ENCODE results near the gene PTPRN2. TPM values are rescaled to one million over a fixed set of nuclear protein-coding genes. Genes with fewer than 3 reads are reported as not detected.

PTPRN2 gene
- total and polyA plus RNA-seq, 8 donors: 12.2 to 49.2 (median 31.8) TPM

GRCh38 chr7:158025686-158026600 lies 561.7 kb downstream of the PTPRN2 start:
- intact Hi-C loops (cut with DNase I): no loop called here
- Histone ChIP-seq H3K4me3 (no peak overlapping the region), H3K4me1 (no peaks in the 10 kb centered on the region), H3K9me3 (no peaks in the 10 kb centered on the region), H3K27me3 (no peaks in the 10 kb centered on the region), H3K27ac (no peak overlapping the region), H3K36me3 (no peaks in the 10 kb centered on the region)
- no peak for DNase-seq
- ATAC-seq: no peak
- WGBS, 2 donors: 90 to 92% methylated on average over 30 of the region's 30 CpGs
- FAIRE-seq: no peak
- TF ChIP-seq, protein P1, sequence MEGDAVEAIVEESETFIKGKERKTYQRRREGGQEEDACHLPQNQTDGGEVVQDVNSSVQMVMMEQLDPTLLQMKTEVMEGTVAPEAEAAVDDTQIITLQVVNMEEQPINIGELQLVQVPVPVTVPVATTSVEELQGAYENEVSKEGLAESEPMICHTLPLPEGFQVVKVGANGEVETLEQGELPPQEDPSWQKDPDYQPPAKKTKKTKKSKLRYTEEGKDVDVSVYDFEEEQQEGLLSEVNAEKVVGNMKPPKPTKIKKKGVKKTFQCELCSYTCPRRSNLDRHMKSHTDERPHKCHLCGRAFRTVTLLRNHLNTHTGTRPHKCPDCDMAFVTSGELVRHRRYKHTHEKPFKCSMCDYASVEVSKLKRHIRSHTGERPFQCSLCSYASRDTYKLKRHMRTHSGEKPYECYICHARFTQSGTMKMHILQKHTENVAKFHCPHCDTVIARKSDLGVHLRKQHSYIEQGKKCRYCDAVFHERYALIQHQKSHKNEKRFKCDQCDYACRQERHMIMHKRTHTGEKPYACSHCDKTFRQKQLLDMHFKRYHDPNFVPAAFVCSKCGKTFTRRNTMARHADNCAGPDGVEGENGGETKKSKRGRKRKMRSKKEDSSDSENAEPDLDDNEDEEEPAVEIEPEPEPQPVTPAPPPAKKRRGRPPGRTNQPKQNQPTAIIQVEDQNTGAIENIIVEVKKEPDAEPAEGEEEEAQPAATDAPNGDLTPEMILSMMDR (IDR thresholded peaks at IDR 0.05): no peak

DNA sequence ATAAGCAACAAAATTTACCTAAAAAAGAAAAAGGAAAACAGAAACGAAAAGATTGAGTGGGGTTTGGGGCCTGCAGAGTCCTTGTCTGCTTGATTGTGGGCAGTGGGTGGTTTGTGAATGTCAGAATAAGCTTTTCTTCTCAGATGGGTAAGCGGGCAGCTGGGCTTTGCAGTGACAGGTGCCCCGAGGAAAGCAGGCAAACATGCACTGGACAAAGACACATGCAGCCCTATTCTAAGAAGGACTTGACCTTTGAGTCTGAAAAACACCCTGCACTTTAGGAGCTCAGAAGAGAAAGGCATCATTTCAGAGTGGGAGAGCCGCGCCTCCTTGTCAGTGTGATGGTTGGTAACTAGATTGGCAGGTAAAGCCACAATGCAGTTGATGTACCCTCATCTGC lies 562.7 kb downstream of the PTPRN2 start:
- Histone ChIP-seq H3K4me3 (no peak overlapping the region), H3K36me3 (no peaks in the 10 kb centered on the region), H3K27ac (no peak overlapping the region), H3K9me3 (no peaks in the 10 kb centered on the region), H3K27me3 (no peaks in the 10 kb centered on the region), H3K4me1 (no peaks in the 10 kb centered on the region)
- no peak for FAIRE-seq
- no peak for DNase-seq
- no peak for ATAC-seq
- WGBS, 2 donors: 81 to 90% methylated on average over 5 of the region's 5 CpGs
- intact Hi-C loops (cut with DNase I): no loop called here
- TF ChIP-seq, protein P1 (IDR thresholded peaks at IDR 0.05): no peak

DNA sequence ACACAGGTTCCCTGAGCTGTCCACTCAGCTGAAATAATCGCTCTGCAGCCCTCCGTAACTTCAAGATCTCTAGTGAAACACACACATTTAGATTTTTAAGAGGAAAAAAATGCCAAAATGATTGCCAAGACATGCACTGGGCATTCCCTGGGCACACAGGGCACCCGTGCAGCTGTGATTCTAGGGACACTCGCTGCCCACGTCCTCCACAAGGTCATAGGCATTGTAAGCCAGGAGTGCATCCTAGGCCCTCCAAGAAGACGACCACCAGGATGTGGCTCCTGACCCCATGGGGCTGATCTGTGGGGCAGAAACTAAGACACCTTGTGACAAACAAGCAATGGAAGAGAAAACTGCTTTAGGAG lies 563.3 kb downstream of the PTPRN2 start:
- H3K4me1 ChIP-seq: no peaks in the 10 kb centered on the region
- H3K27me3 ChIP-seq: no peaks in the 10 kb centered on the region
- no peaks in the 10 kb centered on the region for H3K36me3 ChIP-seq
- TF ChIP-seq, protein P1 (IDR thresholded peaks at IDR 0.05): no peak
- intact Hi-C loops (cut with DNase I): no loop called here
- WGBS, 2 donors: 79 to 80% methylated on average over 6 of the region's 6 CpGs
- DNase-seq (peak in 1 of 6 donors; percentile 14), FAIRE-seq (no peak), ATAC-seq (no peak)
- H3K4me3 ChIP-seq: no peak overlapping the region
- H3K9me3 ChIP-seq: no peaks in the 10 kb centered on the region
- no peak overlapping the region for H3K27ac ChIP-seq

- 93 to 97% methylated on average over 7 of the region's 7 CpGs for WGBS, 2 donors
- ATAC-seq (no peak), DNase-seq (peak in 2 of 6 donors; percentile 9 to 20), FAIRE-seq (no peak)
- Histone ChIP-seq H3K27me3 (no peaks in the 10 kb centered on the region), H3K27ac (no peak overlapping the region), H3K36me3 (no peaks in the 10 kb centered on the region), H3K4me1 (no peaks in the 10 kb centered on the region), H3K4me3 (no peak overlapping the region), H3K9me3 (no peaks in the 10 kb centered on the region)
- intact Hi-C loops (cut with DNase I): no loop called here
- TF ChIP-seq, protein P1 (IDR thresholded peaks at IDR 0.05): no peak
These were observed 563.8 kb downstream of the PTPRN2 start for GRCh38 chr7:158023681-158024350.
